ENCODE data around the gene RUFY1. TPM values are rescaled to one million over a fixed set of nuclear protein-coding genes. Genes with fewer than 3 reads are reported as not detected.

Gene RUFY1
- total and polyA plus RNA-seq, 9 of the 15 experiments (the other 6 are each of a cell fraction or from before 2014, with no cell fraction given), result 5.0 to 41.7 (median 29.6) TPM

DNA sequence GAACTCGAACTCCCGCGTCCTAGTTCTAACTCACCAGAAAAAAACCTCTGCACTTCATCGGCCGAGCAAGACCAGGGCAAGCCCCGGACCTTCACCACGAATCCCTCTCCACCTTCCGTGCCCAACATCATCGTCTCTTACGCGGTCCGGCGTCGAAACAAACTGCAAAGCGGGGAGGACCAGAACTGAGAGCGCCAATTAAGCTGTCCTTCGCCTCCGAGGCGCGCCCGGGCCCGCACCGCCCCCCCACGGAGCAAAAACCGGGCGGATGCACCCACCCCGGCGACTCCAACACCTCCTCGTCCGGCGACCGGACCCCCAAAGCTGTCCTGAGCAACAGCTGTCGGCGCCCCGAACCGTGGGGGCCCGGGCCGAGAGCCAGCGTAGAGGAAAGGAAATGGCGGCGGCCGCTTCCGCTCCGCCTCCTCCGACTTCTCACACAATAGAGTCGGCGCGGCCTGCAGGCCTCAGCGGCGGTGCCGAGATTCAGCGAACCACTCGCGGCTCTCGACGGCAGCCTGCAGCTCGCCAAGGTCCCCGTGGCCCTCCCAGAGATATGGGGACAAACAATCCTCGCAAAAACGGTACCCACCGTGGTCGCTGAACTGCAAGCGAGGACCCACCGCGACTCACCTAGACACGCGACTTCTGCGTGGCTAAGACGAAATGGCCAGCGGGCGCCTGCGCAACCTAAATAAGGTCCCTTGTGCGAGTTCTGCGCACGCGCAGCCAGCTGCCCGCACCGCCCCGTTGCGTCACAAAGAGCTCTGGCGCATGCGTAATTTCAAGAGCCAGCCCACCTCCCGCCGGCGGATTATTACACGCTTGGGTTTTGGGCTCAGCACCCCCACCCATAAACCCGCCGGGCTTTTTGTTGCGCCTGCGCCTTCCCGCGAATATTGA lies 72.9 kb downstream of the RUFY1 start, which contains the start of gene HNRNPH1 (continued):
- TF ChIP-seq, protein P1, sequence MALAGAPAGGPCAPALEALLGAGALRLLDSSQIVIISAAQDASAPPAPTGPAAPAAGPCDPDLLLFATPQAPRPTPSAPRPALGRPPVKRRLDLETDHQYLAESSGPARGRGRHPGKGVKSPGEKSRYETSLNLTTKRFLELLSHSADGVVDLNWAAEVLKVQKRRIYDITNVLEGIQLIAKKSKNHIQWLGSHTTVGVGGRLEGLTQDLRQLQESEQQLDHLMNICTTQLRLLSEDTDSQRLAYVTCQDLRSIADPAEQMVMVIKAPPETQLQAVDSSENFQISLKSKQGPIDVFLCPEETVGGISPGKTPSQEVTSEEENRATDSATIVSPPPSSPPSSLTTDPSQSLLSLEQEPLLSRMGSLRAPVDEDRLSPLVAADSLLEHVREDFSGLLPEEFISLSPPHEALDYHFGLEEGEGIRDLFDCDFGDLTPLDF (CRISPR knock-in tag; IDR thresholded peaks at IDR 0.05), result peak; percentile 72; the same call in 1 of the 2 replicates
- TF ChIP-seq, protein P2, sequence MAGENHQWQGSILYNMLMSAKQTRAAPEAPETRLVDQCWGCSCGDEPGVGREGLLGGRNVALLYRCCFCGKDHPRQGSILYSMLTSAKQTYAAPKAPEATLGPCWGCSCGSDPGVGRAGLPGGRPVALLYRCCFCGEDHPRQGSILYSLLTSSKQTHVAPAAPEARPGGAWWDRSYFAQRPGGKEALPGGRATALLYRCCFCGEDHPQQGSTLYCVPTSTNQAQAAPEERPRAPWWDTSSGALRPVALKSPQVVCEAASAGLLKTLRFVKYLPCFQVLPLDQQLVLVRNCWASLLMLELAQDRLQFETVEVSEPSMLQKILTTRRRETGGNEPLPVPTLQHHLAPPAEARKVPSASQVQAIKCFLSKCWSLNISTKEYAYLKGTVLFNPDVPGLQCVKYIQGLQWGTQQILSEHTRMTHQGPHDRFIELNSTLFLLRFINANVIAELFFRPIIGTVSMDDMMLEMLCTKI (IDR thresholded peaks at IDR 0.05; ENCODE audit: partially characterized antibody), result no peak
- TF ChIP-seq KAT8 (IDR thresholded peaks at IDR 0.05; ENCODE audit: low read depth) (peak; percentile 34; the same call in 1 of the 2 replicates), DNMT1 (IDR thresholded peaks at IDR 0.05) (no peak), ZNF41 (CRISPR knock-in tag; conservative IDR thresholded peaks at IDR 0.05) (no peak), TBL1XR1 (IDR thresholded peaks at IDR 0.05; ENCODE audit: low read length in 2 of 2) (no peak; a peak in 1 of 4 replicates), SIN3B (IDR thresholded peaks at IDR 0.05; ENCODE audit: low read depth) (no peak), SNIP1 (IDR thresholded peaks at IDR 0.05; ENCODE audit: low read depth) (no peak), FOXJ2 (tag; IDR thresholded peaks at IDR 0.05) (no peak; the same call in 1 of the 2 replicates), NR2C2 (CRISPR knock-in tag; IDR thresholded peaks at IDR 0.05) (peak; percentile 79), NR2C2 (tag; IDR thresholded peaks at IDR 0.05) (no peak)
- TF ChIP-seq, protein P3, sequence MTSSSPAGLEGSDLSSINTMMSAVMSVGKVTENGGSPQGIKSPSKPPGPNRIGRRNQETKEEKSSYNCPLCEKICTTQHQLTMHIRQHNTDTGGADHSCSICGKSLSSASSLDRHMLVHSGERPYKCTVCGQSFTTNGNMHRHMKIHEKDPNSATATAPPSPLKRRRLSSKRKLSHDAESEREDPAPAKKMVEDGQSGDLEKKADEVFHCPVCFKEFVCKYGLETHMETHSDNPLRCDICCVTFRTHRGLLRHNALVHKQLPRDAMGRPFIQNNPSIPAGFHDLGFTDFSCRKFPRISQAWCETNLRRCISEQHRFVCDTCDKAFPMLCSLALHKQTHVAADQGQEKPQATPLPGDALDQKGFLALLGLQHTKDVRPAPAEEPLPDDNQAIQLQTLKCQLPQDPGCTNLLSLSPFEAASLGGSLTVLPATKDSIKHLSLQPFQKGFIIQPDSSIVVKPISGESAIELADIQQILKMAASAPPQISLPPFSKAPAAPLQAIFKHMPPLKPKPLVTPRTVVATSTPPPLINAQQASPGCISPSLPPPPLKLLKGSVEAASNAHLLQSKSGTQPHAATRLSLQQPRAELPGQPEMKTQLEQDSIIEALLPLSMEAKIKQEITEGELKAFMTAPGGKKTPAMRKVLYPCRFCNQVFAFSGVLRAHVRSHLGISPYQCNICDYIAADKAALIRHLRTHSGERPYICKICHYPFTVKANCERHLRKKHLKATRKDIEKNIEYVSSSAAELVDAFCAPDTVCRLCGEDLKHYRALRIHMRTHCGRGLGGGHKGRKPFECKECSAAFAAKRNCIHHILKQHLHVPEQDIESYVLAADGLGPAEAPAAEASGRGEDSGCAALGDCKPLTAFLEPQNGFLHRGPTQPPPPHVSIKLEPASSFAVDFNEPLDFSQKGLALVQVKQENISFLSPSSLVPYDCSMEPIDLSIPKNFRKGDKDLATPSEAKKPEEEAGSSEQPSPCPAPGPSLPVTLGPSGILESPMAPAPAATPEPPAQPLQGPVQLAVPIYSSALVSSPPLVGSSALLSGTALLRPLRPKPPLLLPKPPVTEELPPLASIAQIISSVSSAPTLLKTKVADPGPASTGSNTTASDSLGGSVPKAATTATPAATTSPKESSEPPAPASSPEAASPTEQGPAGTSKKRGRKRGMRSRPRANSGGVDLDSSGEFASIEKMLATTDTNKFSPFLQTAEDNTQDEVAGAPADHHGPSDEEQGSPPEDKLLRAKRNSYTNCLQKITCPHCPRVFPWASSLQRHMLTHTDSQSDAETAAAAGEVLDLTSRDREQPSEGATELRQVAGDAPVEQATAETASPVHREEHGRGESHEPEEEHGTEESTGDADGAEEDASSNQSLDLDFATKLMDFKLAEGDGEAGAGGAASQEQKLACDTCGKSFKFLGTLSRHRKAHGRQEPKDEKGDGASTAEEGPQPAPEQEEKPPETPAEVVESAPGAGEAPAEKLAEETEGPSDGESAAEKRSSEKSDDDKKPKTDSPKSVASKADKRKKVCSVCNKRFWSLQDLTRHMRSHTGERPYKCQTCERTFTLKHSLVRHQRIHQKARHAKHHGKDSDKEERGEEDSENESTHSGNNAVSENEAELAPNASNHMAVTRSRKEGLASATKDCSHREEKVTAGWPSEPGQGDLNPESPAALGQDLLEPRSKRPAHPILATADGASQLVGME (CRISPR knock-in tag; IDR thresholded peaks at IDR 0.05), result 0 out of 2 replicates have a peak, but pooled peaks have one; percentile 56
- TF ChIP-seq, protein P4, sequence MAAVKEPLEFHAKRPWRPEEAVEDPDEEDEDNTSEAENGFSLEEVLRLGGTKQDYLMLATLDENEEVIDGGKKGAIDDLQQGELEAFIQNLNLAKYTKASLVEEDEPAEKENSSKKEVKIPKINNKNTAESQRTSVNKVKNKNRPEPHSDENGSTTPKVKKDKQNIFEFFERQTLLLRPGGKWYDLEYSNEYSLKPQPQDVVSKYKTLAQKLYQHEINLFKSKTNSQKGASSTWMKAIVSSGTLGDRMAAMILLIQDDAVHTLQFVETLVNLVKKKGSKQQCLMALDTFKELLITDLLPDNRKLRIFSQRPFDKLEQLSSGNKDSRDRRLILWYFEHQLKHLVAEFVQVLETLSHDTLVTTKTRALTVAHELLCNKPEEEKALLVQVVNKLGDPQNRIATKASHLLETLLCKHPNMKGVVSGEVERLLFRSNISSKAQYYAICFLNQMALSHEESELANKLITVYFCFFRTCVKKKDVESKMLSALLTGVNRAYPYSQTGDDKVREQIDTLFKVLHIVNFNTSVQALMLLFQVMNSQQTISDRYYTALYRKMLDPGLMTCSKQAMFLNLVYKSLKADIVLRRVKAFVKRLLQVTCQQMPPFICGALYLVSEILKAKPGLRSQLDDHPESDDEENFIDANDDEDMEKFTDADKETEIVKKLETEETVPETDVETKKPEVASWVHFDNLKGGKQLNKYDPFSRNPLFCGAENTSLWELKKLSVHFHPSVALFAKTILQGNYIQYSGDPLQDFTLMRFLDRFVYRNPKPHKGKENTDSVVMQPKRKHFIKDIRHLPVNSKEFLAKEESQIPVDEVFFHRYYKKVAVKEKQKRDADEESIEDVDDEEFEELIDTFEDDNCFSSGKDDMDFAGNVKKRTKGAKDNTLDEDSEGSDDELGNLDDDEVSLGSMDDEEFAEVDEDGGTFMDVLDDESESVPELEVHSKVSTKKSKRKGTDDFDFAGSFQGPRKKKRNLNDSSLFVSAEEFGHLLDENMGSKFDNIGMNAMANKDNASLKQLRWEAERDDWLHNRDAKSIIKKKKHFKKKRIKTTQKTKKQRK (IDR thresholded peaks at IDR 0.05; ENCODE audit: borderline replicate concordance, low read depth, low read length), result no peak
